ENCODE data around the gene TM9SF4.

Gene TM9SF4

DNA sequence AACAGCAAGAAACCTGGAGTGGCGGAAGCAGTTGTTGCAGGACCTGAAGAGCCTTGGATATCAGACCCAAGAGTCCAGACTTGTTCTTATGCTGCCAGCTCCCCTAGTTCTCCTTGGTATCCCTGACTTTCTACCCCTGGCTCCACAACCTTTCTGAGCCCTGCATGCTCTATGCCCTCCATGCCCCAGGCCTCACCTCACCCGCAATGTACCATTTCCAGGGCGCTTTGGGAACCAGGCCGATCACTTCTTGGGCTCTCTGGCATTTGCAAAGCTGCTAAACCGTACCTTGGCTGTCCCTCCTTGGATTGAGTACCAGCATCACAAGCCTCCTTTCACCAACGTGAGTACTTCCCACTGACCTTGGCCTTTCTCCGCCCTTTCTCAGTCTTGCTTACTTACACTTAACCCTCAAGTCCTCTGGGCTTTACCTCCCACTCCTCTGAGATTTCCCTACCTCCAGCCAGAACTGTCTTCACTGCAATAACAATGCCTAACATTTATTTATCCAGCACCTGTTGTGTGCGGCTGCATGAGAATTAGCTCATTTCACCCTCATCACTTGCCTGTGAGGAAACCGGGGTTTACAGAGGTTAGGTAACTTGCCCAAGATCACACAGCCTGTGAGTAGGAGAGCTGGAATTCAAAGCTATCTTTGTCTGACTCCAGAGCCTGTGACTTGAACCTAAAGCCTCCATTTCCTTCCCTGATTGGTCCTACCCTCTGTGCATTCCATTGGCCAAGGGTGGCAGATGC, 100.5 kb downstream of the TM9SF4 start:
- no peak for DNase-seq

DNA sequence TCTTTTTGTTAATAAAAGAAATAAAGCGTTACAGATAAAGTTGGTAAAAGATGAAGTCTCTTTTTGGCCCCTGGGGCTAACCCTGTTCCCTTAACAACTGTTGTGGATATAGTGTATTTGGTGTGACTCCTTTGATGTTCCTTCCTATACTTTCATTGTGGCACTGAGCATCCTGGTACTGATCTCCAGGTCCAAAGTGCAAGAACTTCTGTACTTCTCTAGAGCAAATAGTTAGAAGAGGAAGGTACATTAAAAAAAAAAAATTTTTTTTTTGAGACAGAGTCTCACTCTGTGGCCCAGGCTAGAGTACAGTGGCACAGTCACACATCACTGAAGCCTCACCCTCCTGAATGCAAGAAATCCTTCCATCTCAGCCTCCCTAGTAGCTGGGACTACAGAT, 104.4 kb downstream of the TM9SF4 start:
- DNase-seq: no peak

DNA sequence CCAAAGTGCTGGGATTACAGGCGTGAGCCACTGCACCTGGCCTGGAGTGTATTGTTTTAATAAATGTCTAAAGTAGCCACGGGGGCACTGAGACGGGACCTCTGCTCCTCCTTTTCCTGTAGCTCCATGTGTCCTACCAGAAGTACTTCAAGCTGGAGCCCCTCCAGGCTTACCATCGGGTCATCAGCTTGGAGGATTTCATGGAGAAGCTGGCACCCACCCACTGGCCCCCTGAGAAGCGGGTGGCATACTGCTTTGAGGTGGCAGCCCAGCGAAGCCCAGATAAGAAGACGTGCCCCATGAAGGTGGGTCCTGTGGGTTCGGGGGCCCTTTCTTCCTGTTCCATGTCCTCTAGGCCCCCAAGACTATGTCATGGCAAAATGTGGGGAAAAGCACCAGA, 105.6 kb downstream of the TM9SF4 start:
- no peak for DNase-seq

DNA sequence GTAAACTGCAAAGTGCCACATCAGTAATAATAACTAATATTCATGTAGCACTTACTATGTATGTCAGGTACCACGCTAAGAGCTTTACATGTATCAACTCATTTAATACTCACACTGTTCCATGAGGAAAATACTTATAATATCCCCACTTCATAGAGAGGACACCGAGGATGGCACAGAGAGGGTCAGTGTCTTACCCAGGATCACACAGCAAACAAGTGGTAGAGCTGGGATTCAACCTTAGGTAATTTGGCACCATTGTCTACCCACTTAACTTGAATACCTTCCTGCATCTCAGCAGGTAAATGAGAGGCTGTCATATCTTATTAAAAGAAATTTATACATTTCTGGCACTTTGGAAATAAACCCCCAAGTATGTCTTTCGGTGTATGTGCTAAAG, 106.2 kb downstream of the TM9SF4 start:
- DNase-seq: no peak

DNA sequence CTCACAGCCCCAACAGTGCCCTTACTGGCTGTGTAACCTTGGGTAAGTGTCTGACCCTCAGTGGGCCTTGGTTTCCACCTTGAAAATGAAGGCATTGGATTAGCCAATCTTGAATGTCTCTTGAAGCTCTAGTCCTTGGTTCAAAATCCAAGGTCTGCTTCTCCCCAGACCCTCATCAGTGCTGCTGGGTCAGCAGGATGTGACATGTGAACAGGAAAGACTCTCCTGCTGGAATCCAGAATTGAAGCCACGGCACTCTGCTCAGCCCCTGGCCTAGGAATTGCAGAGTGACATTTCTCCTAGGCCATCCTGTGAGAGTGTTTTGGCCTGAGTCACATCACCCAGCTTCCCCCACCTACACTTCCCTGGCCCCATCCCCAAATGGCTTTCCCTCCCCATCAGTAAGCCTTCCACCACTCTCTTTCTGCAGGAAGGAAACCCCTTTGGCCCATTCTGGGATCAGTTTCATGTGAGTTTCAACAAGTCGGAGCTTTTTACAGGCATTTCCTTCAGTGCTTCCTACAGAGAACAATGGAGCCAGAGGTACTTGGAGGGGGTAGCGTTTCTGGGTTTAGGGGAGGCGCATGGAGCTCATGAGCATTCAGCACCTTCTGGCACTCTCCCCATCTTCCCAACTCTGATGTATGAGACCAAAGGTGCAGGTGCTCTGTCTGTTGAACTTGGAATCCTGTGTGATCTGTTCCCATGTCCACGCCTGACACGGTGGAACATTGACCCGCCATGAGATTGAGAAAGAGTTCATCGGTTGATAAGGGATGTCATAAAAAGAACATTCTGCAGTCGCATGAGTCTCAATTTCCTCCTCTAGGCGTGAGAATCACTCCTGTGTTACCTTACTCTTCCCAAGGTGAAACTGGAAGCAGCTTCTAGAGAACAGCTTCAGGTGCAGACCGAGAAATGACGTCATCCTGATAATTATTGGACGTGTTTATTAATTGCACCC, 106.9 kb downstream of the TM9SF4 start:
- no peak for DNase-seq

All from activated naive CD4-positive, alpha-beta T cell (primary cell).